Trophoblast cell (in vitro differentiated cells and primary cell): ENCODE measurements around the gene CRAT.
A peak's percentile ranks its signal among the peaks of the same experiment; 100 is the strongest.

Experiments used
- DNase-seq, 2 donors: peaks; one replicate each; pipeline ENCODE4 v3.0.0-alpha.2; 2016
- H2AFZ ChIP-seq: 2 replicates; pipeline ENCODE4 v1.6.1; 2013; ENCODE audit warnings: low read length, moderate library complexity, mild to moderate bottlenecking; ENCODE audit not compliant: insufficient read depth, poor library complexity
- H2AK5ac ChIP-seq: 2 replicates; pipeline ENCODE4 v1.6.1; 2013; ENCODE audit warnings: mild to moderate bottlenecking, low read length
- H2BK120ac ChIP-seq: 2 replicates; pipeline ENCODE4 v1.6.1; 2013; ENCODE audit warnings: low read length, mild to moderate bottlenecking, moderate library complexity; ENCODE audit not compliant: insufficient read depth, poor library complexity
- H2BK12ac ChIP-seq: 2 replicates; pipeline ENCODE4 v1.6.1; 2013; ENCODE audit warnings: mild to moderate bottlenecking, low read length, moderate library complexity
- H2BK5ac ChIP-seq: 2 replicates; pipeline ENCODE4 v1.6.1; 2013; ENCODE audit warnings: low read length, low read depth, moderate library complexity, mild to moderate bottlenecking; ENCODE audit not compliant: poor library complexity
- H3K14ac ChIP-seq: 2 replicates; pipeline ENCODE4 v1.6.1; 2013; ENCODE audit warnings: mild to moderate bottlenecking, low read length
- H3K18ac ChIP-seq: 2 replicates; pipeline ENCODE4 v1.6.1; 2013; ENCODE audit warnings: mild to moderate bottlenecking, low read length
- H3K23ac ChIP-seq: 2 replicates; pipeline ENCODE4 v1.6.1; 2013; ENCODE audit warnings: low read length
- H3K27ac ChIP-seq: 2 replicates; pipeline ENCODE4 v1.5.1; 2013; ENCODE audit warnings: low read depth, mild to moderate bottlenecking, inconsistent platforms, low read length, moderate library complexity
- H3K27me3 ChIP-seq: 2 replicates; pipeline ENCODE4 v1.6.1; 2013; ENCODE audit warnings: inconsistent platforms, mild to moderate bottlenecking, low read length, moderate library complexity; ENCODE audit not compliant: insufficient read depth
- H3K36me3 ChIP-seq, 2 experiments: 1 replicate in 1 of 2; 2 replicates in 1 of 2; pipeline ENCODE4 v1.6.1; 2013; ENCODE audit warnings: low read length in 2 of 2, mild to moderate bottlenecking in 2 of 2, moderate library complexity in 1 of 2; ENCODE audit not compliant: insufficient read depth in 2 of 2, control insufficient read depth in 1 of 2
- H3K4ac ChIP-seq: 2 replicates; pipeline ENCODE4 v1.6.1; 2013; ENCODE audit warnings: low read depth, mild to moderate bottlenecking, low read length, moderate library complexity
- H3K4me1 ChIP-seq, 2 experiments: 1 replicate in 1 of 2; 2 replicates in 1 of 2; pipeline ENCODE4 v1.6.1; 2013; ENCODE audit warnings: low read length in 2 of 2, mild to moderate bottlenecking in 2 of 2, moderate library complexity in 1 of 2; ENCODE audit not compliant: insufficient read depth in 2 of 2, control insufficient read depth in 1 of 2
- H3K4me2 ChIP-seq: 2 replicates; pipeline ENCODE4 v1.6.1; 2013; ENCODE audit warnings: inconsistent platforms, mild to moderate bottlenecking, low read length, moderate library complexity
- H3K4me3 ChIP-seq: 2 replicates; pipeline ENCODE4 v1.5.1; 2013; ENCODE audit warnings: mild to moderate bottlenecking, low read depth, low read length, inconsistent platforms
- H3K79me1 ChIP-seq: one replicate; pipeline ENCODE4 v1.6.1; 2013; ENCODE audit warnings: low read length
- H3K79me2 ChIP-seq: 2 replicates; pipeline ENCODE4 v1.6.1; 2013; ENCODE audit warnings: low read length, mild to moderate bottlenecking; ENCODE audit not compliant: control insufficient read depth, insufficient read depth, poor library complexity
- H3K9ac ChIP-seq: 2 replicates; pipeline ENCODE4 v1.6.1; 2013; ENCODE audit warnings: mild to moderate bottlenecking, low read length
- H3K9me3 ChIP-seq: 2 replicates; pipeline ENCODE4 v1.6.1; 2013; ENCODE audit warnings: low read depth, mild to moderate bottlenecking, control low read depth, inconsistent platforms, low read length; ENCODE audit not compliant: insufficient read depth
- H4K12ac ChIP-seq: 2 replicates; pipeline ENCODE4 v1.6.1; 2013; ENCODE audit warnings: low read depth, mild to moderate bottlenecking, low read length, moderate library complexity
- H4K8ac ChIP-seq: 2 replicates; pipeline ENCODE4 v1.6.1; 2013; ENCODE audit warnings: low read depth, mild to moderate bottlenecking, low read length, moderate library complexity
- H4K91ac ChIP-seq: one replicate; pipeline ENCODE4 v1.6.1; 2013; ENCODE audit warnings: low read depth, mild to moderate bottlenecking, low read length, moderate library complexity
- WGBS: extraction: QIAGEN DNeasy Blood & Tissue Kit; methylation state at CpG from one replicate; pipeline ENCODE4 v1.1.7; 2013; ENCODE audit warnings: missing lambda C conversion rate; ENCODE audit not compliant: insufficient read length, insufficient coverage; ENCODE audit errors: extremely low coverage; 5-methylcytosine and 5-hydroxymethylcytosine counted together

CRAT gene

GRCh38 chr9:129139233-129139992 lies 28.8 kb upstream of the CRAT start:
- no peaks in the 10 kb centered on the region for H3K27me3 ChIP-seq
- peak; percentile 81 to 93 for DNase-seq
- H2BK5ac ChIP-seq = peak overlapping the region; percentile 100
- H4K8ac ChIP-seq = peak overlapping the region; percentile 100
- H2AK5ac ChIP-seq = peak overlapping the region; percentile 100
- peak overlapping the region; percentile 98 for H4K12ac ChIP-seq
- H3K9ac ChIP-seq = peak overlapping the region; percentile 72
- peak overlapping the region; percentile 98 for H3K4ac ChIP-seq
- peak overlapping the region; percentile 49 for H3K4me2 ChIP-seq
- H3K79me1 ChIP-seq = peaks cover 44% of the 10 kb centered on the region
- no peaks in the 10 kb centered on the region for H3K9me3 ChIP-seq
- peaks cover 43 to 48% of the 10 kb centered on the region in 2 experiments for H3K4me1 ChIP-seq
- WGBS = no CpG with 5 or more reads among the region's 13 CpGs
- peak overlapping the region; percentile 100 for H2BK12ac ChIP-seq
- H3K23ac ChIP-seq = no peak overlapping the region
- H4K91ac ChIP-seq = peak overlapping the region; percentile 100
- H3K36me3 ChIP-seq = peaks cover 36 to 44% of the 10 kb centered on the region in 2 experiments
- H3K4me3 ChIP-seq = no peak overlapping the region
- peak overlapping the region; percentile 100 for H3K14ac ChIP-seq
- H3K79me2 ChIP-seq = peaks cover 24% of the 10 kb centered on the region
- peak overlapping the region; percentile 98 for H3K27ac ChIP-seq
- peak overlapping the region; percentile 97 for H2AFZ ChIP-seq
- H2BK120ac ChIP-seq = peak overlapping the region; percentile 100
- peak overlapping the region; percentile 100 for H3K18ac ChIP-seq

- H3K18ac ChIP-seq = peak overlapping the region; percentile 71
- H3K9ac ChIP-seq = peak overlapping the region; percentile 17
- H2BK12ac ChIP-seq = peak overlapping the region; percentile 98
- no peak overlapping the region for H3K4me2 ChIP-seq
- peak overlapping the region; percentile 99 for H2AK5ac ChIP-seq
- H2BK5ac ChIP-seq = peak overlapping the region; percentile 91
- peak in 1 of 2 donors; percentile 25 for DNase-seq
- H4K8ac ChIP-seq = peak overlapping the region; percentile 70
- peak overlapping the region; percentile 31 for H4K12ac ChIP-seq
- peak overlapping the region; percentile 60 for H3K27ac ChIP-seq
- peak overlapping the region; percentile 94 for H4K91ac ChIP-seq
- peak overlapping the region; percentile 85 for H3K4ac ChIP-seq
- H3K36me3 ChIP-seq = peaks cover 30 to 40% of the 10 kb centered on the region in 2 experiments
- H3K79me2 ChIP-seq = peaks cover 24% of the 10 kb centered on the region
- peaks cover 38% of the 10 kb centered on the region for H3K79me1 ChIP-seq
- H3K23ac ChIP-seq = no peak overlapping the region
- no peaks in the 10 kb centered on the region for H3K9me3 ChIP-seq
- peak overlapping the region; percentile 79 for H2BK120ac ChIP-seq
- H3K4me1 ChIP-seq = peaks cover 38 to 44% of the 10 kb centered on the region in 2 experiments
- no peak overlapping the region for H3K4me3 ChIP-seq
- no peak overlapping the region for H2AFZ ChIP-seq
- no CpG with 5 or more reads among the region's 21 CpGs for WGBS
- H3K27me3 ChIP-seq = no peaks in the 10 kb centered on the region
- peak overlapping the region; percentile 86 for H3K14ac ChIP-seq
Observed at GRCh38 chr9:129138476-129139232, 28.1 kb upstream of the CRAT start.

GRCh38 chr9:129138144-129138462 lies 27.5 kb upstream of the CRAT start:
- Histone ChIP-seq H3K4ac (no peak overlapping the region), H4K12ac (no peak overlapping the region), H3K14ac (no peak overlapping the region), H2AFZ (no peak overlapping the region), H3K23ac (no peak overlapping the region), H3K18ac (peak overlapping the region; percentile 33), H2BK120ac (no peak overlapping the region), H3K4me2 (no peak overlapping the region), H4K91ac (peak overlapping the region; percentile 94), H3K9me3 (no peaks in the 10 kb centered on the region), H3K9ac (no peak overlapping the region), H4K8ac (no peak overlapping the region), H3K79me1 (peaks cover 37% of the 10 kb centered on the region), H3K4me3 (no peak overlapping the region), H2BK5ac (no peak overlapping the region), H2BK12ac (peak overlapping the region; percentile 98), H3K4me1 (peaks cover 36 to 45% of the 10 kb centered on the region in 2 experiments), H3K36me3 (peaks cover 29 to 36% of the 10 kb centered on the region in 2 experiments), H3K27me3 (no peaks in the 10 kb centered on the region), H3K27ac (peak overlapping the region; percentile 60), H3K79me2 (peaks cover 21% of the 10 kb centered on the region), H2AK5ac (peak overlapping the region; percentile 82)
- no CpG with 5 or more reads among the region's 9 CpGs for WGBS
- no peak for DNase-seq

GRCh38 chr9:129137292-129138143 lies 26.9 kb upstream of the CRAT start:
- peaks cover 19% of the 10 kb centered on the region for H3K79me2 ChIP-seq
- peaks cover 35 to 46% of the 10 kb centered on the region in 2 experiments for H3K4me1 ChIP-seq
- no peak overlapping the region for H4K12ac ChIP-seq
- H3K27me3 ChIP-seq = no peaks in the 10 kb centered on the region
- H3K4me3 ChIP-seq = no peak overlapping the region
- H2AFZ ChIP-seq = no peak overlapping the region
- H3K36me3 ChIP-seq = peaks cover 26 to 33% of the 10 kb centered on the region in 2 experiments
- no peak overlapping the region for H3K14ac ChIP-seq
- H3K79me1 ChIP-seq = peaks cover 37% of the 10 kb centered on the region
- no CpG with 5 or more reads among the region's 19 CpGs for WGBS
- H3K9me3 ChIP-seq = no peaks in the 10 kb centered on the region
- peak overlapping the region; percentile 13 for H4K8ac ChIP-seq
- no peak overlapping the region for H3K27ac ChIP-seq
- H3K4me2 ChIP-seq = no peak overlapping the region
- no peak for DNase-seq
- no peak overlapping the region for H3K23ac ChIP-seq
- H3K9ac ChIP-seq = no peak overlapping the region
- peak overlapping the region; percentile 33 for H3K18ac ChIP-seq
- peak overlapping the region; percentile 46 for H2BK12ac ChIP-seq
- H2BK5ac ChIP-seq = no peak overlapping the region
- peak overlapping the region; percentile 94 for H4K91ac ChIP-seq
- no peak overlapping the region for H3K4ac ChIP-seq
- H2AK5ac ChIP-seq = peak overlapping the region; percentile 71
- peak overlapping the region; percentile 49 for H2BK120ac ChIP-seq
